ENCODE data around the gene GRM2.

DNA sequence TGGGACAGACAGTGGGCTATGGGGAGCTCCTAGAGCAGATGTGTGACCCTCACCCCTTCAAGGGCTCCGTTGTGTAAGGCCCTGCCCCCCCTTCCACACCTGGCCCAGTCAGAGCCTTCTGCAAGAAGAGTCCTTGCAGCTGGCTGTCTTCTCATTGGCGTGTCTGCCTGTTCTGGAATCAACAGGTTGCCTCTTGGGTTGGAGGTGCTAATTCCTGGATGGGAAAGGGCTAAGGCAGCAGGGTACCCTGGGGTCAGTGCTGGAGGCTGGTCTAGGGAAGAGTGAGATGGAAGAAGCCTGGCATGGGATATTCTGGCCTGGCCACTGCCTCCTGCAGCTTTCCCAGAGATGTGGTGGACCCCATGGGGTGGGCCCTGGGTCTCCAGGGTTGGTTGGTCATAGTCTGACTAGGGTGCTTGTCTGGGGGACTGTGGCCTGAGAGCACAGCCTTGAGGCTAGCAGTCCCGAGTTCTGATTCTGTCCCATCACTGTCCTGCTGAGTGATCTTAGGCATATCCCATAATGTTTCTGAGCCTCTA lies 30.7 kb upstream of the GRM2 start:
- no peak for TF ChIP-seq CTCF (conservative IDR thresholded peaks at IDR 0.05)
- TF ChIP-seq EZH2 (IDR thresholded peaks at IDR 0.05; ENCODE audit: low read depth), result no peak

Measured in PC-9 (cell line).